ENCODE data around the gene PALD1. TPM values are rescaled to one million over a fixed set of nuclear protein-coding genes. Genes with fewer than 3 reads are reported as not detected.

The PALD1 gene
- total and polyA plus RNA-seq, 2 experiments from 2014 or later = 11.9 to 58.2 TPM

- TF ChIP-seq EZH2 (IDR thresholded peaks at IDR 0.05; ENCODE audit: low read depth, unreplicated experiment) = no peak
- TF ChIP-seq POLR2AphosphoS5 (IDR thresholded peaks at IDR 0.05; ENCODE audit: low read depth) = no peak
- TF ChIP-seq JUNB (IDR thresholded peaks at IDR 0.05; ENCODE audit: unreplicated experiment) = no peak
- TF ChIP-seq, protein P1, sequence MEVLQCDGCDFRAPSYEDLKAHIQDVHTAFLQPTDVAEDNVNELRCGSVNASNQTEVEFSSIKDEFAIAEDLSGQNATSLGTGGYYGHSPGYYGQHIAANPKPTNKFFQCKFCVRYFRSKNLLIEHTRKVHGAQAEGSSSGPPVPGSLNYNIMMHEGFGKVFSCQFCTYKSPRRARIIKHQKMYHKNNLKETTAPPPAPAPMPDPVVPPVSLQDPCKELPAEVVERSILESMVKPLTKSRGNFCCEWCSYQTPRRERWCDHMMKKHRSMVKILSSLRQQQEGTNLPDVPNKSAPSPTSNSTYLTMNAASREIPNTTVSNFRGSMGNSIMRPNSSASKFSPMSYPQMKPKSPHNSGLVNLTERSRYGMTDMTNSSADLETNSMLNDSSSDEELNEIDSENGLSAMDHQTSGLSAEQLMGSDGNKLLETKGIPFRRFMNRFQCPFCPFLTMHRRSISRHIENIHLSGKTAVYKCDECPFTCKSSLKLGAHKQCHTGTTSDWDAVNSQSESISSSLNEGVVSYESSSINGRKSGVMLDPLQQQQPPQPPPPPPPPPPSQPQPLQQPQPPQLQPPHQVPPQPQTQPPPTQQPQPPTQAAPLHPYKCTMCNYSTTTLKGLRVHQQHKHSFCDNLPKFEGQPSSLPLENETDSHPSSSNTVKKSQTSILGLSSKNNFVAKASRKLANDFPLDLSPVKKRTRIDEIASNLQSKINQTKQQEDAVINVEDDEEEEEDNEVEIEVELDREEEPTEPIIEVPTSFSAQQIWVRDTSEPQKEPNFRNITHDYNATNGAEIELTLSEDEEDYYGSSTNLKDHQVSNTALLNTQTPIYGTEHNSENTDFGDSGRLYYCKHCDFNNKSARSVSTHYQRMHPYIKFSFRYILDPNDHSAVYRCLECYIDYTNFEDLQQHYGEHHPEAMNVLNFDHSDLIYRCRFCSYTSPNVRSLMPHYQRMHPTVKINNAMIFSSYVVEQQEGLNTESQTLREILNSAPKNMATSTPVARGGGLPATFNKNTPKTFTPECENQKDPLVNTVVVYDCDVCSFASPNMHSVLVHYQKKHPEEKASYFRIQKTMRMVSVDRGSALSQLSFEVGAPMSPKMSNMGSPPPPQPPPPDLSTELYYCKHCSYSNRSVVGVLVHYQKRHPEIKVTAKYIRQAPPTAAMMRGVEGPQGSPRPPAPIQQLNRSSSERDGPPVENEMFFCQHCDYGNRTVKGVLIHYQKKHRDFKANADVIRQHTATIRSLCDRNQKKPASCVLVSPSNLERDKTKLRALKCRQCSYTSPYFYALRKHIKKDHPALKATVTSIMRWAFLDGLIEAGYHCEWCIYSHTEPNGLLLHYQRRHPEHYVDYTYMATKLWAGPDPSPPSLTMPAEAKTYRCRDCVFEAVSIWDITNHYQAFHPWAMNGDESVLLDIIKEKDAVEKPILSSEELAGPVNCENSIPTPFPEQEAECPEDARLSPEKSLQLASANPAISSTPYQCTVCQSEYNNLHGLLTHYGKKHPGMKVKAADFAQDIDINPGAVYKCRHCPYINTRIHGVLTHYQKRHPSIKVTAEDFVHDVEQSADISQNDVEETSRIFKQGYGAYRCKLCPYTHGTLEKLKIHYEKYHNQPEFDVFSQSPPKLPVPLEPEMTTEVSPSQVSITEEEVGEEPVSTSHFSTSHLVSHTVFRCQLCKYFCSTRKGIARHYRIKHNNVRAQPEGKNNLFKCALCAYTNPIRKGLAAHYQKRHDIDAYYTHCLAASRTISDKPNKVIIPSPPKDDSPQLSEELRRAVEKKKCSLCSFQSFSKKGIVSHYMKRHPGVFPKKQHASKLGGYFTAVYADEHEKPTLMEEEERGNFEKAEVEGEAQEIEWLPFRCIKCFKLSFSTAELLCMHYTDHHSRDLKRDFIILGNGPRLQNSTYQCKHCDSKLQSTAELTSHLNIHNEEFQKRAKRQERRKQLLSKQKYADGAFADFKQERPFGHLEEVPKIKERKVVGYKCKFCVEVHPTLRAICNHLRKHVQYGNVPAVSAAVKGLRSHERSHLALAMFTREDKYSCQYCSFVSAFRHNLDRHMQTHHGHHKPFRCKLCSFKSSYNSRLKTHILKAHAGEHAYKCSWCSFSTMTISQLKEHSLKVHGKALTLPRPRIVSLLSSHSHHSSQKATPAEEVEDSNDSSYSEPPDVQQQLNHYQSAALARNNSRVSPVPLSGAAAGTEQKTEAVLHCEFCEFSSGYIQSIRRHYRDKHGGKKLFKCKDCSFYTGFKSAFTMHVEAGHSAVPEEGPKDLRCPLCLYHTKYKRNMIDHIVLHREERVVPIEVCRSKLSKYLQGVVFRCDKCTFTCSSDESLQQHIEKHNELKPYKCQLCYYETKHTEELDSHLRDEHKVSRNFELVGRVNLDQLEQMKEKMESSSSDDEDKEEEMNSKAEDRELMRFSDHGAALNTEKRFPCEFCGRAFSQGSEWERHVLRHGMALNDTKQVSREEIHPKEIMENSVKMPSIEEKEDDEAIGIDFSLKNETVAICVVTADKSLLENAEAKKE (CRISPR knock-in tag; IDR thresholded peaks at IDR 0.05) = no peak
- TF ChIP-seq EZH2phosphoT487 (IDR thresholded peaks at IDR 0.05; ENCODE audit: unreplicated experiment) = no peak
- no peak for TF ChIP-seq REST (IDR thresholded peaks at IDR 0.05; ENCODE audit: unreplicated experiment)
- no peak for TF ChIP-seq ZNF114 (CRISPR knock-in tag; IDR thresholded peaks at IDR 0.05)
- TF ChIP-seq ZNF331 (CRISPR knock-in tag; IDR thresholded peaks at IDR 0.05; ENCODE audit: low read depth) = no peak
- TF ChIP-seq STAT1 (IDR thresholded peaks at IDR 0.05; ENCODE audit: unreplicated experiment) = no peak
- TF ChIP-seq, protein P2, sequence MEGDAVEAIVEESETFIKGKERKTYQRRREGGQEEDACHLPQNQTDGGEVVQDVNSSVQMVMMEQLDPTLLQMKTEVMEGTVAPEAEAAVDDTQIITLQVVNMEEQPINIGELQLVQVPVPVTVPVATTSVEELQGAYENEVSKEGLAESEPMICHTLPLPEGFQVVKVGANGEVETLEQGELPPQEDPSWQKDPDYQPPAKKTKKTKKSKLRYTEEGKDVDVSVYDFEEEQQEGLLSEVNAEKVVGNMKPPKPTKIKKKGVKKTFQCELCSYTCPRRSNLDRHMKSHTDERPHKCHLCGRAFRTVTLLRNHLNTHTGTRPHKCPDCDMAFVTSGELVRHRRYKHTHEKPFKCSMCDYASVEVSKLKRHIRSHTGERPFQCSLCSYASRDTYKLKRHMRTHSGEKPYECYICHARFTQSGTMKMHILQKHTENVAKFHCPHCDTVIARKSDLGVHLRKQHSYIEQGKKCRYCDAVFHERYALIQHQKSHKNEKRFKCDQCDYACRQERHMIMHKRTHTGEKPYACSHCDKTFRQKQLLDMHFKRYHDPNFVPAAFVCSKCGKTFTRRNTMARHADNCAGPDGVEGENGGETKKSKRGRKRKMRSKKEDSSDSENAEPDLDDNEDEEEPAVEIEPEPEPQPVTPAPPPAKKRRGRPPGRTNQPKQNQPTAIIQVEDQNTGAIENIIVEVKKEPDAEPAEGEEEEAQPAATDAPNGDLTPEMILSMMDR (conservative IDR thresholded peaks at IDR 0.05; ENCODE audit: low read depth in 2 of 2) = no peak
- no peak for TF ChIP-seq NANOG (IDR thresholded peaks at IDR 0.05; ENCODE audit: borderline replicate concordance)
- TF ChIP-seq CREB1 (CRISPR knock-in tag; IDR thresholded peaks at IDR 0.05; ENCODE audit: low read depth) = no peak
- Histone ChIP-seq H3K27me3 (ENCODE audit: insufficient read depth) (0 out of 2 replicates have a peak, but pooled peaks cover 2% of the 10 kb centered on the region), H3K9me2 (ENCODE audit: insufficient read depth) (no peaks in the 10 kb centered on the region), H4K20me1 (replicated peaks; ENCODE audit: insufficient read depth) (peaks cover 7% of the 10 kb centered on the region; the same call in 1 of the 2 replicates), H3K4me1 (ENCODE audit: insufficient read depth) (peaks cover 27% of the 10 kb centered on the region), H3K27ac (ENCODE audit: low read depth) (no peak overlapping the region), H2AFZ (no peak overlapping the region), H3K79me2 (replicated peaks; ENCODE audit: insufficient read depth) (peaks cover 36% of the 10 kb centered on the region), H3K36me3 (ENCODE audit: insufficient read depth) (no peaks in the 10 kb centered on the region), H3F3A (replicated peaks; ENCODE audit: low read depth) (peaks cover 8% of the 10 kb centered on the region; the same call in 1 of the 2 replicates), H3K4me2 (no peak overlapping the region), H3K4me3 (no peak overlapping the region)
- Mint-ChIP-seq H3K4me3 (no peak overlapping the region; the same call in 2 of the 3 replicates), H3K9me3 (no peaks in the 10 kb centered on the region), H3K27me3 (ENCODE audit: insufficient read depth, low read depth, poor library complexity) (peaks cover 20% of the 10 kb centered on the region), H3K27ac (no peak overlapping the region), H3K36me3 (ENCODE audit: low read depth) (peaks cover 12% of the 10 kb centered on the region; the same call in 2 of the 3 replicates), H3K4me1 (peaks cover 44% of the 10 kb centered on the region)
- DNase-seq (ENCODE audit: low spot score) = no peak
- ATAC-seq = no peak
Observed at GRCh38 chr10:70481831-70482530, 3.4 kb downstream of the PALD1 start.
